ENCODE measurements around the gene SPPL2B. TPM values are rescaled to one million over a fixed set of nuclear protein-coding genes. Genes with fewer than 3 reads are reported as not detected.

Gene SPPL2B
- total and polyA plus RNA-seq, 5 experiments from 2014 or later: 10.5 to 175 (median 17.3) TPM

DNA sequence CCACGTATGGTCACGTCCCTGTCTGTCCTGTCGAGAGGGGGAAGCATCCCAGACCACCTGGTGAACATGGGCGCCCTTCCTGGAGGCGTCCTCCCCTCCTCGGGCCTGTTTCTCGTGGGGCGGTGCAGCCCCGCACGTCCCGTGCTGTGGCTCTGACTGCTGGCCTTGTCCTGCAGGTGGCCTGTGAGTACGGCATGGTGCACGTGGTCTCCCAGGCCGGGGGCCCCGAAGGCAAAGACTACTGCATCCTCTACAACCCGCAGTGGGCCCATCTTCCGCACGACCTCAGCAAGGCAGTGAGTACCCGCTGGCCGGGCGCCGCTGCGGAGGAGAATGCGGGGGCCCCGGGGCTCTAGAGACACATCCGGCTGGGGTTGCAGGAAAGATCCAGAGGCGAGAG, 5.9 kb downstream of the SPPL2B start:
- peak overlapping the region in 9 of 10 donors; percentile 37 to 90 (median 72) for H3K27ac Mint-ChIP-seq

DNA sequence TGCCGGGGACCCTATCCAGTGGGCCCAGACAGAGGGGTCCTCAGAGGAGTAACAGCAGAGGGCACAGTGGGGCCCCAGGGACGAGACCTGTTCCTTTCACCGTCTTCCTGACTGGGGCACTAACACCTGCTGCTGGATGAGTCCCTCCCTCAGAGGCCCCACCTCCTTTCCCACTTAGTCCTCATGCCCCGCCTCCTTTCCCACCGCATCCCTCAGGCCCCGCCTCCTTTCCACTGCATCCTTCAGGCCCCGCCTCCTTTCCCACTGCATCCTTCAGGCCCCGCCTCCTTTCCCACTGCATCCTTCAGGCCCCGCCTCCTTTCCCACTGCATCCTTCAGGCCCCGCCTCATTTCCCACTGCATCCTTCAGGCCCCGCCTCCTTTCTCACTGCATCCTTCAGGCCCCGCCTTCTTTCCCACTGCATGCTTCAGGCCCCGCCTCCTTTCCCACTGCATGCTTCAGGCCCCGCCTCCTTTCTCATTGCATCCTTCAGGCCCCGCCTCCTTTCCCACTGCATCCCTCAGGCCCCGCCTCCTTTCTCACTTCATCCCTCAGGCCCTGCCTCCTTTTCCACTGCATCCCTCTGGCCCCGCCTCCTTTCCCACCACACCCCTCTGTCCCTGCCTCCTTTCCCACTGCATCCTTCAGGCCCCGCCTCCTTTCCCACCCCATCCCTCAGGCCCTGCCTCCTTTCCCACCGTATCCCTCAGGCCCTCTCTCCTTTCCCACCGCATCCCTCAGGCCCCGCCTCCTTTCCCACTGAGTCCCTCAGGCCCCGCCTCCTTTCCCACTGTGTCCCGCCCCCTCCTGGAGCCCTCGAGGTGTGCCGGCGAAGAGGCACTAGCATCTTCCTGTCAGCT, 6.7 kb downstream of the SPPL2B start:
- ATAC-seq (no peak), DNase-seq (peak in 3 of 10 donors; percentile 26 to 34 (median 27))
- Mint-ChIP-seq H3K36me3 (peaks cover 0 to 8% (median 6%) of the 10 kb centered on the region in 3 donors), H3K27me3 (no peaks in the 10 kb centered on the region), H3K4me1 (peaks cover 30 to 60% (median 52%) of the 10 kb centered on the region in 4 donors), H3K9me3 (no peaks in the 10 kb centered on the region), H3K27ac (peak overlapping the region; percentile 3 to 93 (median 80)), H3K4me3 (peak overlapping the region in 4 of 10 donors; percentile 11 to 43 (median 30))
- POLR2A ChIA-PET: no interaction called here

More for the DNA sequence above, 5.9 kb downstream of the SPPL2B start:
- peaks cover 0 to 8% (median 6%) of the 10 kb centered on the region in 3 donors for H3K36me3 Mint-ChIP-seq
- no peaks in the 10 kb centered on the region for H3K27me3 Mint-ChIP-seq
- no peaks in the 10 kb centered on the region for H3K9me3 Mint-ChIP-seq
- DNase-seq: no peak
- POLR2A ChIA-PET: interaction anchor here (1.2 to 2.2 kb wide), 2 partner anchors 49 to 142 kb away, joined by 3 to 8 read pairs; partner anchors contain the start of gene GADD45B
- no peak for ATAC-seq
- peak overlapping the region in 2 of 10 donors; percentile 8 to 10 for H3K4me3 Mint-ChIP-seq
- H3K4me1 Mint-ChIP-seq: peaks cover 36 to 67% (median 59%) of the 10 kb centered on the region in 4 donors

DNA sequence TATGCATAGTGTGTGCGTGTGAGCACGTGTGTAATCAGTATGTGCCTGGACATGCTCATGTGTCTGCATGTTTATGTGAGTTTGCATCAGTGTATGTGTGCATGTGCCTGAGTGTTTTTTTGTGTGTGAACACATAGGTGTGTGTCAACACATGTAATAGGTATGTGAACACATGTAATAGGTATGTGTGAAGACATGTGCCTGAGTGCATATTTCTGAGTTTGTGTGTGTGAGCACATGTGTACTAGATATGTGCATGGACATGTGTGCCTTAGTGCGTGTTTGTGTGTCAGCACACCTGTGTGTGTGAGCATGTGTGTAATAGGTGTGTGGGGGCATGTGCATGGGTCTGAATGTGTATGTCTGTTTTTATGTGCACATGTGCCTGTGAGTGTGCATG, 7.4 kb downstream of the SPPL2B start:
- peaks cover 0 to 8% (median 6%) of the 10 kb centered on the region in 3 donors for H3K36me3 Mint-ChIP-seq
- ATAC-seq: no peak
- H3K9me3 Mint-ChIP-seq: no peaks in the 10 kb centered on the region
- POLR2A ChIA-PET: no interaction called here
- no peaks in the 10 kb centered on the region for H3K27me3 Mint-ChIP-seq
- peaks cover 26 to 53% (median 46%) of the 10 kb centered on the region in 4 donors for H3K4me1 Mint-ChIP-seq
- no peak for DNase-seq
- H3K4me3 Mint-ChIP-seq: peak overlapping the region in 5 of 10 donors; percentile 11 to 43 (median 26)
- H3K27ac Mint-ChIP-seq: peak overlapping the region; percentile 3 to 93 (median 80)

DNA sequence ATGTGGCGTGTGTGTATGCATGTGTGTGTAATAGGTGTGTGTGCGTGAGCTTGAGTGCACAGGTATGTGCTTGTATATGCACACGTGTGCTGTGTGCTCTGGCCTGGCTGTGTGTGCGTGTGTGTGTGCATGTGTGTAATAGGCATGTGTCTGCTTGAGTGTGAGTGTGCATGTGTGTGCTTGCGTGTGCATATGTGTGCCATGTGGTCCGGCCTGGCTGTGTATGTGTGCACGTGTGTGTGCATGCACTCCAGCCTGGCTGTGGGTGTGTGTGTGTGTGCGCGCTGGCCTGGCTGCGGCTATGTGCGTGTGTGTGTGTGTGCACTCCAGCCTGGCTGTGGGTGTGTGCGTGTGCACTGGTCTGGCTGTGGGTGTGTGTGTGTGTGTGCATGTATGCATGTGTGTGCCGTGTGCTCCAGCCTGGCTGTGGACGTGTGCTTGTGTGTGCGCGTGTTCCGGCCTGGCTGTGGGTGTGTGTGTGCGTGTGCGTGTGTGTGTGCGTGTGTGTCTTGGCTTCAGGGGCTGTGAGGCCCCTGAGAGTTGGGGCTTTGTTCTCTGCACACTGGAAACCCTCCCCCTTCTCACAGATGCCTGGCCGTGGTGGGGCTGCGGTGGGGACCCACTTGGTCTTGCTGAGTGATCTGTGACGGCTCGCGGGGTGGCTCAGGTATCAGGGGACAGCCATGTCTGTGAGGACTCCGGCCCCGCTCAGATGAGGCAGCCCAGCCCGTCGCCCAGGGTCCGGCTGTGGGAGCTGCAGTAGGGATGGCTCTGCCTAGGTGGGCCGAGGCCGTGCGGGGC, 8.2 kb downstream of the SPPL2B start:
- POLR2A ChIA-PET: interaction anchor here (0.5 kb wide), 1 partner anchor 179 kb away, joined by 3 read pairs; no protein-coding TSS in a partner anchor
- ATAC-seq: no peak

DNA sequence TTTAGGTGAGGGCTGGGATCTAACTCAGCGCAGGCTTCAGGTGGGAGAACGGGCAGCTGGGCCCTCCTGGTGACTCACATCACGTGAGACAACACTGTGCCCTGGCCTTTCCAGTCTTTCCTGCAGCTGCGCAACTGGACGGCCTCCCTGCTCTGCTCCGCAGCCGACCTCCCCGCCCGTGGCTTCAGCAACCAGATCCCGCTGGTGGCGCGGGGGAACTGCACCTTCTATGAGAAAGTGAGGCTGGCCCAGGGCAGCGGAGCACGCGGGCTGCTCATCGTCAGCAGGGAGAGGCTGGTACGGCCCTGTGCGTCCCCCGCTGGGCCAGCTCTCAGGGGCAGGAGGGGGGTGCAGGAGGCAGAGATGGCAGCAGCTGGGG, 8.8 kb downstream of the SPPL2B start:
- H3K27ac Mint-ChIP-seq: peak overlapping the region in 1 of 10 donors; percentile 75
- H3K4me1 Mint-ChIP-seq: peaks cover 18 to 40% (median 31%) of the 10 kb centered on the region in 4 donors
- no peaks in the 10 kb centered on the region for H3K27me3 Mint-ChIP-seq
- peaks cover 0 to 11% (median 6%) of the 10 kb centered on the region in 3 donors for H3K36me3 Mint-ChIP-seq
- POLR2A ChIA-PET: no interaction called here
- ATAC-seq: no peak
- DNase-seq: no peak
- H3K9me3 Mint-ChIP-seq: no peaks in the 10 kb centered on the region
- no peak overlapping the region for H3K4me3 Mint-ChIP-seq

More for the DNA sequence above, 8.2 kb downstream of the SPPL2B start:
- H3K36me3 Mint-ChIP-seq: peaks cover 0 to 11% (median 6%) of the 10 kb centered on the region in 3 donors
- DNase-seq: no peak
- peaks cover 21 to 46% (median 37%) of the 10 kb centered on the region in 4 donors for H3K4me1 Mint-ChIP-seq
- peak overlapping the region in 7 of 10 donors; percentile 4 to 86 (median 62) for H3K27ac Mint-ChIP-seq
- H3K4me3 Mint-ChIP-seq: no peak overlapping the region
- H3K27me3 Mint-ChIP-seq: no peaks in the 10 kb centered on the region
- no peaks in the 10 kb centered on the region for H3K9me3 Mint-ChIP-seq

DNA sequence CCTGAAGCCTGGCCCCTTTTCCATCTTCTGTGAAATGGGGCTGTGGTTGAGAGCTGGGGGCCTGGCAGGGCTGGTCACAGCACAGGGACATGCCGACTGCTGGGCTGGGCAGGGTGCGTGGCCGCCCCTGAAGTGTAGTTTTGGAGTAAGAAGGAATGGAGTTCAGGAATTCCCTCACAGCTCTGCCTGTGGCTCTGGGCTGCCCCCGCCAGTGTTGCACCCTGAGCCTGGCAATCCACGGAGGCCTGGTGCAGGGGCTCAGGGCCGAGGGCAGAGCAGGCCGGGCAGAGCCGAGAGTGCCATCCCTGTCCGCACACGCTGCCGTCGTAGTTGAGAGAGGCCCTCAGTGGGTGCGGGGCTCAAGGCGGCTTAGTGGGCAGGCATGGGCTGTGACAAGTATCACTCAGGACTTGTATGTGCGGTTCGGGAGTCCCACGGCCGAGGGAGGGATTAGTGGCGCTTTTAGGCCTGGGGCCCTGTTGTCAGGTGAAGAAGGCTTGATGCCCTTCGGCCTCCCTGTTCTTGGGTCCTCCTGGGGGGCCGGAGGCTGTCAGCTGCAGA, 9.7 kb downstream of the SPPL2B start:
- no peak for ATAC-seq
- H3K36me3 Mint-ChIP-seq: peaks cover 0 to 11% (median 6%) of the 10 kb centered on the region in 3 donors
- DNase-seq: no peak
- no peaks in the 10 kb centered on the region for H3K27me3 Mint-ChIP-seq
- H3K9me3 Mint-ChIP-seq: no peaks in the 10 kb centered on the region
- H3K4me3 Mint-ChIP-seq: no peak overlapping the region
- H3K4me1 Mint-ChIP-seq: peaks cover 16 to 35% (median 26%) of the 10 kb centered on the region in 4 donors
- POLR2A ChIA-PET: interaction anchor here (0.6 kb wide), 2 partner anchors 52 to 321 kb away, joined by 3 to 6 read pairs; no protein-coding TSS in a partner anchor
- peak overlapping the region in 1 of 10 donors; percentile 21 for H3K27ac Mint-ChIP-seq

DNA sequence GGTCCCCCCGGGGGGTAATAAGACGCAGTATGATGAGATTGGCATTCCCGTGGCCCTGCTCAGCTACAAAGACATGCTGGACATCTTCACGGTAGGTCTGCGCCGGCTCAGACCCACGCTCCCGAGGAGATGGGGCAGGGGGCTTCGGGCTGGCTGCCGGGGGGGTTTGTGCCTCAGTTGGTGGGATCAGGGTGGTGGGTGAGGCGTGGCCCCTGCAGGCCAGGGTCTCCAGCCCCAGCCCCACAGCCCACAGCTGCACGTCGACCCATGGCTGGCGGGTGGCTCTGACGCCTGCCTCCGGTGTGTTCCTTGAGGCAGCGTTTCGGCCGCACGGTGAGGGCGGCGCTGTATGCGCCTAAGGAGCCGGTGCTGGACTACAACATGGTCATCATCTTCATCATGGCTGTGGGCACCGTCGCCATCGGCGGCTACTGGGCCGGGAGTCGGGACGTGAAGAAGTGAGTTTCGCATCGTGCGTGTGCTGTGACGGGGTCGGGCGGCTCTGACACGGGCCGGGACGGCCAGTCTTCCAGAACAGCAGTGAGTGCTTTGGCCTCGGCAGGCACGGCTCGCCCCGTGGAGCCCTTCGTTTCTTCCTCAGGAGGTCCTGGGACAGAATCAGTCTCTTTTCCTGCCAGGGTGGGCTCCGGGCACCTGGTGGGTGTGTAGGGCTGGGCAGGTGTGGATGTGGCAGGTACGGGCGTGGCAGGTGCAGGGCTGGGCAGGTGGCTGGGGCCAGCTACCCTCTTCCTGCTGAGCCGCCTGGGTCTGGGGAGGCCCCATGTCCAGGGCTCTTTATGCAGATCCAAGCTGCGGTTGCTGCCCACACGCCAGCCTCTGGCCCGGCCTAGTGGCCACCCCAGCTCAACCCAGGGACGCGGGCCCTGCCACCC, 10.5 kb downstream of the SPPL2B start:
- Mint-ChIP-seq H3K27me3 (no peaks in the 10 kb centered on the region), H3K36me3 (peaks cover 0 to 11% (median 6%) of the 10 kb centered on the region in 3 donors), H3K4me1 (peaks cover 13 to 27% (median 20%) of the 10 kb centered on the region in 4 donors), H3K9me3 (no peaks in the 10 kb centered on the region), H3K27ac (no peak overlapping the region), H3K4me3 (no peak overlapping the region)
- ATAC-seq: no peak
- POLR2A ChIA-PET: interaction anchor here (0.6 to 0.8 kb wide), 2 partner anchors 14 to 322 kb away, joined by 3 read pairs; no protein-coding TSS in a partner anchor
- no peak for DNase-seq

DNA sequence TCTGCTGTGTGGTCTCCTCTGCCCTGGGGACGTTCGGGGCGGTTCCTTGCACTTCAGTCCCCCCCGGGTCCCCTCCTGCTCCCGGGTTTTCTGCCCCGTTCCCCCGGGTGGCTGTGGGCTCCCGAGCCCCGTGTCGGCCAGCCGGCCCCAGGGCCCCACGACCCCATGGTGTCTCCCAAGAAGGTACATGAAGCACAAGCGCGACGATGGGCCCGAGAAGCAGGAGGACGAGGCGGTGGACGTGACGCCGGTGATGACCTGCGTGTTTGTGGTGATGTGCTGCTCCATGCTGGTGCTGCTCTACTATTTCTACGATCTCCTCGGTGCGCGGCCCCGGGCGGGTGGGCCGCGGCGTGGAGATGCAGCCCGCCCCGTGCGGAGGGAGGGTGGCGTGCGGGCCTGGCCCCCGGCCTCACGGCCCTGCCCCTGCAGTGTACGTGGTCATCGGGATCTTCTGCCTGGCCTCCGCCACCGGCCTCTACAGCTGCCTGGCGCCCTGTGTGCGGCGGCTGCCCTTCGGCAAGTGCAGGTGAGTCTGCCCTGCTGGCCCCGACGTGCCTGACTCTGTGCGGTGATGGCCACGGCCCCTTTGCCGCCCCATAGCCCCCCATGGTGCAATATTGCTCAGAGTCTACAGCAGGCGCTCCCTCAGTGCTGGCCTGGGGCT, 11.3 kb downstream of the SPPL2B start:
- DNase-seq (no peak), ATAC-seq (no peak)
- H3K4me3 Mint-ChIP-seq: no peak overlapping the region
- peaks cover 13 to 27% (median 18%) of the 10 kb centered on the region in 4 donors for H3K4me1 Mint-ChIP-seq
- H3K9me3 Mint-ChIP-seq: no peaks in the 10 kb centered on the region
- POLR2A ChIA-PET: no interaction called here
- H3K27me3 Mint-ChIP-seq: no peaks in the 10 kb centered on the region
- peaks cover 0 to 11% (median 6%) of the 10 kb centered on the region in 3 donors for H3K36me3 Mint-ChIP-seq
- no peak overlapping the region for H3K27ac Mint-ChIP-seq

DNA sequence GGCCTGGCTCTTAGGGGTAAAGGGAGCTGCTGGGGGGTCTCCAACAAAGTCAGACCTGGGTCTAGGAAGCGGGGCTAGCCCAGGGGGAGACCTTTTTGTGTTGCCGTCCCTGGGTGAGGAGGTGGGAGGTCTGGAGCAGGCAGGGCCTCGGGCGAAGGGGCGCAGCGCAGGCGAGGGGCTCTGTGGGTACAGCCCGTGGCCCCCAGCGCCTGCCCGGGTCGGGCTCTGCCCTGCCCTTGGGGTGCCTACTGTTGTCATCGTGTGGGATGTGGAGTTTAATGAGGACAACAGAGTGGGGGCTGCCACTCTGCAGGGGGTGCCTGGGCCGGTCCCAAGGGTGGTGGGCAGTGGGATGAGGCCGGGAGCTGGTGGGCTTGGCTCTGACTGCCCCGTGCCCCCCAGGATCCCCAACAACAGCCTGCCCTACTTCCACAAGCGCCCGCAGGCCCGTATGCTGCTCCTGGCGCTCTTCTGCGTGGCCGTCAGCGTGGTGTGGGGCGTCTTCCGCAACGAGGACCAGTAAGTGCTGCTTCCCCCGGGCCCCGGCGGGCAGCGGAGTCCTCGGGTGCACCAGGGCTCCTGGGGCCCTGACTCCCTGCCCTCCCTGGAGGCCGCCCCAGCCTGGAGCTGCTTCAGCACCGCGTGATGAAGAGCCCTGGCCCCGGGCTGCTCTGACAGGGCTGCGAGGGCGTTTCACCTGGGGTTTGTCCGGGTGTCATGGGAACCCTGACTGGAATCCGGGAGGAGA, 12.2 kb downstream of the SPPL2B start:
- POLR2A ChIA-PET: interaction anchor here (0.5 to 0.9 kb wide), 3 partner anchors 16 to 321 kb away, joined by 3 read pairs; no protein-coding TSS in a partner anchor
- Mint-ChIP-seq H3K4me1 (peaks cover 13 to 20% (median 15%) of the 10 kb centered on the region in 4 donors), H3K36me3 (peaks cover 0 to 14% (median 6%) of the 10 kb centered on the region in 3 donors), H3K4me3 (no peak overlapping the region), H3K27ac (no peak overlapping the region), H3K9me3 (no peaks in the 10 kb centered on the region), H3K27me3 (no peaks in the 10 kb centered on the region)
- DNase-seq (no peak), ATAC-seq (no peak)

DNA sequence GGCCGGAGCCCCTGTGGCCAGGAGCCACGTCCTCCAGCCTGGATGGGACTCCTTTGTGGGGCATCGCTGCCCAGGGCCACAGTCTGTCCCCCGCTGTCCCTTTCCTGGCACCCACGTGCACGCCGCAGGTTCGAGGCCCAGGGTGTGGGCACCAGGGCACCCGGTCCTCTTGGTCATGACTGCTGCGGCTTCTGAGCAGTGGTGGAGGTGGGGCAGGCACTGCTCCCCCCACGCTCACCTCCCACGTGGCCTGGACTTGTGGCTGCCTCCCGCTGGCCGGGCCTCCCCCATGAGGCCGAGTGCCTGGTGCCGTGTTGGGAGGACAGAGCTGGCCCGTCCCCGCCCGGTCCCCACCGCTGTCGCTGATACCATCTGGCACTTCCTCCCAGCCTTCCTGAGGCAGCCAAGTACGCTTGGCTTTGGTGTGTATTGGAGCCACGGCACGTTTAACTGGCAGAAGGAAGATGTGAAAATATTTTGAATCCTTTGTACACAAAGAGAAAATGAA, 12.8 kb downstream of the SPPL2B start:
- ATAC-seq: no peak
- H3K9me3 Mint-ChIP-seq: no peaks in the 10 kb centered on the region
- H3K27me3 Mint-ChIP-seq: no peaks in the 10 kb centered on the region
- H3K27ac Mint-ChIP-seq: no peak overlapping the region
- peaks cover 0 to 17% (median under 1%) of the 10 kb centered on the region in 3 donors for H3K36me3 Mint-ChIP-seq
- DNase-seq: no peak
- H3K4me1 Mint-ChIP-seq: peaks cover 7 to 14% (median 10%) of the 10 kb centered on the region in 4 donors
- H3K4me3 Mint-ChIP-seq: no peak overlapping the region
- POLR2A ChIA-PET: interaction anchor here (0.5 to 0.9 kb wide), 4 partner anchors 17 to 320 kb away, joined by 3 to 5 read pairs (median 3); no protein-coding TSS in a partner anchor
